Thyroid gland (tissue), 4 donors: ENCODE data around the gene KCNA10.

Experiments
- CTCF ChIP-seq, 6 experiments: fragments of 200-600 bp in 3 of 6; fragments of 450-650 bp in 3 of 6; sonication (generic) in 3 of 6; IDR thresholded peaks; one replicate each; pipeline ENCODE4 v1.5.1; 2016 to 2019; ENCODE audit warnings: antibody characterized with exemption in 6 of 6, mild to moderate bottlenecking in 2 of 6, inconsistent platforms in 1 of 6, moderate library complexity in 1 of 6
- POLR2A ChIP-seq, 2 donors: fragments of 450-650 bp; IDR thresholded peaks; one replicate each; pipeline ENCODE4 v1.6.1; 2017; ENCODE audit warnings: antibody characterized with exemption in 2 of 2, mild to moderate bottlenecking in 2 of 2, moderate library complexity in 1 of 2

DNA sequence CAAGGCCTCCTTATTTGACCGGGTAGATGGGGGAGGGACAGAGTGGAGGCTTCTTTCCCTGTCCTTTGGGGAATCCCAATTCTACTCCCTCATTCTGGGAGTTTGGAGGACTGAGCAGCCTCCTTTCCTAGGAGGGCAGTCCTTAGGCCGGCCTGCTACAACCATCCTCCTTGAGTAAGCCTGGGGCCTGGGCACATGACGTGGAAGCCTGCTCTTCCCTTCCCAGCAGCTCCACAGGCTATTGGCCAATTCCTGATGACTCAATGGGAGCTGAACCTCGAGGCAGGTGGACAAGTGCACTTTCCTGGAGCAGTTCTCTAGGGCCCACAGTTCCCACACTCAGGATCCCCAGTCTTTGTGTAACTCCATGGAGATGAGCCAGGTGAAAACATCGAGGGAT is 3.1 kb downstream of the KCNA10 start:
- TF ChIP-seq POLR2A (IDR thresholded peaks at IDR 0.05) = no peak
- no peak for TF ChIP-seq CTCF (IDR thresholded peaks at IDR 0.05)
